Measurements from ENCODE around the gene ARHGAP35.
"Not testable (repeated sequence)": the region's sequence is repeated elsewhere in the genome, so short reads cannot be mapped to it uniquely, and the experiment has no call there.

Gene ARHGAP35

DNA sequence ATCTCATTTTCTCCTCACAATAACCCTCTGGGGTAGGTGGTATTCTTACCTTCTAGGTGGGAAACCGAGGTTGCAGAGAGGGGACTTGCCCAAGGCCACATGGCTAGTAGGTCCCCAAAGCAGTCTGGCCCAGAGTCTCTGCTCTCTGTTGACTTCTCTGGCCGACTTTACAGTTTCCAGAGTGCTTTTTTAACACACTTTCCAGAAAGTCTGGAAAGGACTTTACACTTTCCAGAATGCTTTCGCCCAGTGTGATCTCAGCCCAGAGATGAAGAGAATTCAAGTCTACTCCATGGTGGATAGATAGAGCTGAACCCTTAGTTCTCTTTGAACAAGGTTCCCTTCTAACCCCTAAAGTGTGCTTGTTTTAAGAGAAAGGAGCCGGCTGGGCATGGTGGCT lies 12.2 kb downstream of the ARHGAP35 start:
- DNase-seq = no peak

DNA sequence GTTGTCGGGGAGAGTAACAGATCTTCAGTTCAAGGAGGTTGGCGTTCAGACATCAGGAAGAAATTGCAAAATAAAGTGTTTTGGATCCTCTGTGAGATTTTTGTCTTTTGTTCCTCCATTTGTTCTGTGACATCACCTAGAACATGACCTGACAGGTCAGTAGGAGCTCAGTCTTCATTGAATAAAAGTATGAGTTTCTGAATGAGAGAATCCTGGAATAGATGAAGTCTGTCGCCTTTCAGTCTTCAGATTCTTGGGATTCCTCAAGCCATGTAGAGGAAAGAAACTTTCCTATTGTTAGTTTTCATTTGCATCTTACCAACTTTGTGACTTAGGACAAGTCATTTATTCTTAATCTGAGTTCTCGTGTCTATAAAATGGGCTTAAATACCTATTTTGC lies 14.4 kb downstream of the ARHGAP35 start:
- no peak for DNase-seq

DNA sequence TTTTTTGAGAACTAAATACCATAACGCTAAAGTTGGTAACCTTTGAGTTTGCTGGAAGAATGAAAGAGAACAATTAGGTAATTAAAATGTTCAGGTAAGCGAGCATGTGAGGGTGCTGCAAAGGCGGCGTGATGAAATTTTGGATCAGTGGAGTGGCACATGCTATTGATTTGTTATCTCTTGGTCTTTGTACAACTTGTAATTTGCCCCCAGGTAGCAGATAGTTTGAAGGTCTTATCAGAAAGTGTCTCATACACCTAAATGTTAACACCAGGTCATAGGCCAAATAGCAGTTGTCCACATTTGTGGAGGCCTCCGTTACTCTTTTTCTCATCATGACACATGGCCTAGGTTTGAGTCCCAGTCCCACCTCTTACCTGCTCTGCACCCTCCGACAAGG lies 14.9 kb downstream of the ARHGAP35 start:
- no peak for DNase-seq

DNA sequence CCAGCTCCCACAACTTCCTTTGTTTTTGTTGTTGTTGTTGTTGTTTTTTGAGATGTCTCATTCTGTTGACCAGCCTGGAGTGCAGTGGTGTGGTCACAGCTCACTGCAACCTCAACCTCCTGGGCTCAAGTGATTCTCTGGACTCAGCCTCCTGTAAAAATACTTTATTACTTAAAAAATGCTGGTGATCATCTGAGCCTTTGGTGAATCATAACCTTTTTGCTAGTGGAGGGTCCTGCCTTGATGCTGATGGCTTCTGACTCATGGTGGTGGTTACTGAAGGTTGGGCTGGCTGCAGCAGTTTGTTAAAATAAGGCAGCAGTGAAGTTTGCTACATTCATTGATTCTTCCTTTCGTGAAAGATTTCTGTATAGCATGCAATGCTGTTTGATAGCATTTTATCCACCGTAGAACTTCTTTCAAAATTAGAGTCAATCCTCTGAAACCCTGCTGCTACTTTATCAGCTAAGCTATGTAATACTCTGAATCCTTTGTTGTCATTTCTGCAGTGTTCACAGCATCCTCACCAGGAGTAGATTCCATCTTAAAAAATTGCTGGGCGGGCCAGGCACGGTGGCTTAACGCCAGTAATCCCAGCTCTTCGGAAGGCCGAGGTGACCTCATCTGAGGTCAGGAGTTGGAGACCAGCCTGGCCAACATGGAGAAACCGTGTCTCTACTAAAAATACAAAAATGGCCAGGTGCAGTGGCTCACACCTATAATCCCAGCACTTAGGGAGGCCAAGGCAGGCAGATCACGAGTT lies 18.0 kb downstream of the ARHGAP35 start:
- DNase-seq = no peak

DNA sequence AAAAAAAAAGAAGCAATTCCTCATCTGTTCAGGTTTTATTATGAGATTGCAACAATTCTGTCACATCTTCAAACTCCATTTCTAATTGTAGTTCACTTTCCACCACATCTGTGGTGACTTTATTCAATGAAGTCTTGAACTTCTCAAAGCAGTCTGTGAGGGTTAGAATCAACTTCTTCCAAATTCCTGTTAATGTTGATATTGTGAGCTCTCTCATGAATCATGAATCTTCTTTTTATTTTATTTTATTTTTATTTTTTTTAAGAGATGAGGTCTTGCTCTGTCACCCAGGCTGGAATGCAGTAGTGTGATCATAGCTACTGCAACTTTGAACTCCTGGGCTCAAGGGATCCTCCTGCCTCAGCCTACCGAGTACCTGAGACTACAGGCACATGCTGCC lies 19.6 kb downstream of the ARHGAP35 start:
- no peak for DNase-seq

DNA sequence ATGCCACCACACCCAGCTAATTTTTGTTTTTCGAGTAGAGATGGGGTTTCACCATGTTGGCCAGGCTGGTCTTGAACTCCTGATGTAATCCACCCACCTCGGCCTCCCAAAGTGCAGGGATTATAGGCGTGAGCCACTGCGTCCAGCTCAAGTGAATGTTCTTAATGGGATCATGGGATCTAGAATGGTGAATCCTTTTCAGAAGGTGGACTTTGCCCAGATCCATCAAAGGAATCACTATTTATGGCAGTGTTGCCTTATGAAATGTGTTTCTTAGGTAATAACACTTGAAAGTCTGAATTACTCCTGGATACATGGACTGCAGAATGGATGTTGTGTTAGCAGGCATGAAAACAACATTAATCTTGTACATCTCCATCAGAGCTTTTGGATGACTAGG lies 20.3 kb downstream of the ARHGAP35 start:
- no peak for DNase-seq

DNA sequence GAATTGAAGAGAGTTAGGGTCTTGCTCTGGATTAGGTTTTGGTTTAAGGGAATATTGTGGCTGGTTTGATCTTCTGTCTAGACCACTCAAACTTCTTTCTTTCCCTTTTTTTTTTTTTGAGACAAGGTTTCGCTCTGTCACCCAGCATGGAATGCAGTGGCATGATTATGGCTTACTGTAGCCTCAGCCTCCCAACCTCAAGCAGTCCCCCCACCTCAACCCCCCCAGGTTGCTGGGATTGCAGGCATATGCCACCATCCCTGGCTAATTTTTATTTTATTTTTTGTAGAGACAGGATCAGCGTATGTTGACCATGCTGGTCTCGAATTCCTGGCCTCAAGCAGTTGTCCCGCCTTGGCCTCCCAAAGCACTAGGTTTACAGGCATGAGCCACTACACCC lies 21.2 kb downstream of the ARHGAP35 start:
- DNase-seq = no peak

DNA sequence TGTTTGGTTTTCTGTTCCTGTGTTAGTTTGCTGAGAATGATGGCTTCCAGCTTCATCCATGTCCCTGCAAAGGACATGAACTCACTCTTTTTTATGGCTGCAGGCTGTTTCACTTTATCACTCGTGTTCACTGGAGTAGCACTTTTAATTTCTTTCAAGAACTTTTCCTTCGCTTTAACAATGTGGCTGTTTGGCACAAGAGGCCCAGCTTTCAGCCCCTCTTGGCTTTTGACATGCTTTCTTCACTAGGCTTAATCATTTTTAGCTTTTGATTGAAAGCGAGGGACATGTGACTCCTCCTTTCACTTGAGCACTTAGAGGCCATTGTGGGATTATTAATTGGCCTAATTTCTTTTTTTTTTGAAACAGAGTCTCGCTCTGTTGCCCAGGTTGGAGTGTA lies 22.0 kb downstream of the ARHGAP35 start:
- not testable (repeated sequence) for DNase-seq

DNA sequence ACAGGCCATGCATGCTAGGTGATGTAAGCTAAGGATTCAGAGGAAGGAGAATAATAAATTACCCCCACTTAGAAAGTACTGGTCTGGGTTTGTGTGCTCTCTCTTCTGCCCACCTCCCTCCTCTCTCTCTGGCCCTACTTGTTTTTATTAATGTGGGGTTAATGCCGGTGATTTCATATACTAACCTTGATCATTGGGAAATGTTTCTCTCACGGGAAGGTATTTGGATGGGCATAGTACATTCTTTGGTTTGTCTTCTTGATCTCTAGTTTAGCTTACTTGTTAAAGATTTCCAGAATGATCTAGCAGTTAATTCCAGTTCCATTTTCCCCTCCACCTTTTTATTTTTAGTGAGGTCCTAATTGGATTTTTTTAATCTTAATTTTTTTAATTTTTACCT lies 24.6 kb downstream of the ARHGAP35 start:
- no peak for DNase-seq

DNA sequence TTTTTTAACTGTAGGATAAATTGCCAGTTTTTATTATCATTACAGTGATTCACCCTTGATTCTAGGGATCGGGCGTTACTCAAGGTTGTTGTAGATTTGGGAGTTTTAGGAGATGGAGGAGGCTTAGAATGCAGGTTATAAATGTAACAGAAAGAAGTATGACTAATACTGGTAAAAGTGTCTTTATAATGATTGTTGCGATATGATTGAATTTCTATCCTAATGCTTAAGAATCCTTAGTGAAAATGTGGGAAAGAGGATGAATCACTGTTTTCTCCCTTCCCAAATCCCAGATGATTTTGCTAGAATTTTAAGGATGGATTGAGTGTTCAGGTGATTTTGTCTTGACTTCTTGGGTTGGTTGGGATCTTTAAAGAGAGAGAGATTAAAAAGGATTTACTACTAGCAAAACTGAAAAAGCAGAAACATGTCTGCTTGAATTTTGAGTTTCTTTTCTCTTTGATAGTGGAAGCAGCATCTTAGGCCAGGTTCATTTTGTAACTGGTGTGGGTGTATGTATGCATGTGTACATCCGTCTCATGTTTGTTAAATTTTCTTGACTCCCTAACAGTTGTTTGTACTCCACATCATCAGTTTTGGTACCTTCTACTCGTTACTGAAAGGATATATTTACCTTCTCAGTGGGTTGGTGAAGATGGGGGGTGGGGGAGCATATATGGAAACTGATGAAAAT lies 25.9 kb downstream of the ARHGAP35 start:
- DNase-seq = no peak

DNA sequence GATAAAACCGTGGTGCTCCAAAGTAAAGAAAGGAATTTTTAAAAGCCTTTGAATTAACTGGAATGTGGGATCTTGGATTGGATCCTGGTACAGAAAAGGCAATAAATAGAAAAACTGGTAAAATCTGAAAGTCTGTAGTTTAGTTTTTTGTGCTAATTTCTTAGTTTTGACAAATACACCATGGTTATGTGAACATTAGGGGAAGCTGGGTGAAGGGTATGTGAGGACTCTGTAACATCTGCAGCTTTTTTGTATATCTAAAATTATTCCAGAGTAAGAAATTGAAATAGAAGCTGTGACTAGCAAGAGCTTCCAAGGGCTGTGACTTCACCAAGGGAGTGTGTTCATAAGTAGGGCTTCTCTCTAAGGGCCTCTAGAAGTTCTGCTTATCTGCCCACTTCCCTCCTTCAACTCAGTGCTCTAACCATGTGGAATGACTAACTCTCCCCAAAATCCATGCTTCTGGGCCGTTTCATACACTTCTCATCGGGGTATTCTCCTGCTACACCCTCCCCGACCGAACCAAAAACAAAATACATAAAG lies 26.5 kb downstream of the ARHGAP35 start:
- no peak for DNase-seq

DNA sequence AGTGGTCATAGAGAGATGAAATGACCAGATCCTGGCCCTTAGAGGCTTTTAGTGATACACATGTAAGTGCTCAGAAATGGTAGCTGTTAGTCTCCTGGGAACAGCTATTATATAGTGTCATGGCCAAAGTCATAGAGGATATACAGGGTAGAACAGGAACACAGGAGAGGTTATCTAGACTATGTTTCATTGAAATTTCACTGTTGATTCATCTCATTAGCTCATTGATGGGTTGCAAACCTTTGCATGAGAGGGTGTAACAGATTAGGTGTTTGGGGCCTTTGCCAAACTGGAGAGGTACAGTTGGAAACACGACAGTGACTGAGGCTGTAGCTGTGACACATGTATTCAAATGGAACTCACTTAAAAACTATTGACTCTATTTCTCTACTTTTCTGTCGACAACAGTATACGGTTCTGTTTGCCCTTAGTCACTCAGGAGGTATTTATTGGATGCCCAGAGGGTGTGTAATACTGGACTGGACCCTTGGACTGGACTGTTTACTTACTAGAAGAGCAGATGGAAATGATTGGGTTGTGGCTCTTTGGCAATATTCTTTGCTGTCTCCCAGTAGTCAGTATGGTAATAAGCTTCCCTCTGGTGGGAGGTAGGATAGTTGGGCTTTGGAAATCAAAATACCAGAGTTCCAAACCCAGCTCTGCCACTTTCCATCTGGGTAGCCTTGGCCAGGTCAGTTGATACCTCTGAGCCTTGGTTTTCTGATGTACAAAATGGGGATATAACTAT lies 29.8 kb downstream of the ARHGAP35 start:
- no peak for DNase-seq

DNA sequence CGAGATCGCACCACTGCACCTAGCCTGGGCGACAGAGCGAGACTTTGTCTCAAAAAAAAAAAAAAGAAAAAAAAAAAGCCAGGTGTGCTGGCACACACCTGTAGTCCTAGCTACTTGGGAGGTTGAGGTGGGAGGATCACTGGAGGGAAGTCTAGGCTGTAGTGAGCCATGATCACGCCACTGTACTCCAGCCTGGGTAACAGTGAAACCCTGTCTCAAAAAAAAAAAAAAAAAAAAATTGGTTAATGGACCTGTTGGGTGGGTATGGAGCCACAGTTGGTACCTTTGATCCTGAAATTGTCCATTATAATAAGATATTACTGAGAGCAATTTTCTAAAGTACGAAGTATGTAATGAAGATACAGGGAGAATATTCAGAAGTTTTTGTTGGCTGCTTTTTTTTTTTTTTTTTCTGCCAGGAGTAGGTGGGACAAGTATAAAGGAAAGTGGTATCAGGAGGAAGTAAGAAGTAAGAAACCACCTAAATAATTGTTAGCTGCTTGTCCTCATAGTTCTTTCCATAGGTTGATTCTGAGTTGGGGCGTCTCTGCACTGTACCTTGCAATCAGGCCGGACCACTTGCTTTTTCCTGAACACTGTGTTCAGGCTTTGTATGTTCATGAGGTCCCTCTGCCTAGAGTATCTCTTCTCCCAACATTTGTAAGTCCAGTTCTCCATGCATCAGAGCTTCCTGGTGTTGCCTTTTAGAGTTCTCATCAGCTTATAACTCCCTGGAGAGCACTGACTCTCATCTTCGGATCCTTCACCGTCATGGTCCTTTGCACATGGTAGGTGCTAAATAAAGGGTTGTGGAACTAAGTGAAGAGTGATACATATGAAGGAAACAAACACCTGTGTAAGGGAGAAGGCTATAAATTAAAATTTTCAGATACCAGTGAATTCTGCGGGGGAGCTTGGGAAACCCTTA lies 31.7 kb downstream of the ARHGAP35 start:
- no peak for DNase-seq

DNA sequence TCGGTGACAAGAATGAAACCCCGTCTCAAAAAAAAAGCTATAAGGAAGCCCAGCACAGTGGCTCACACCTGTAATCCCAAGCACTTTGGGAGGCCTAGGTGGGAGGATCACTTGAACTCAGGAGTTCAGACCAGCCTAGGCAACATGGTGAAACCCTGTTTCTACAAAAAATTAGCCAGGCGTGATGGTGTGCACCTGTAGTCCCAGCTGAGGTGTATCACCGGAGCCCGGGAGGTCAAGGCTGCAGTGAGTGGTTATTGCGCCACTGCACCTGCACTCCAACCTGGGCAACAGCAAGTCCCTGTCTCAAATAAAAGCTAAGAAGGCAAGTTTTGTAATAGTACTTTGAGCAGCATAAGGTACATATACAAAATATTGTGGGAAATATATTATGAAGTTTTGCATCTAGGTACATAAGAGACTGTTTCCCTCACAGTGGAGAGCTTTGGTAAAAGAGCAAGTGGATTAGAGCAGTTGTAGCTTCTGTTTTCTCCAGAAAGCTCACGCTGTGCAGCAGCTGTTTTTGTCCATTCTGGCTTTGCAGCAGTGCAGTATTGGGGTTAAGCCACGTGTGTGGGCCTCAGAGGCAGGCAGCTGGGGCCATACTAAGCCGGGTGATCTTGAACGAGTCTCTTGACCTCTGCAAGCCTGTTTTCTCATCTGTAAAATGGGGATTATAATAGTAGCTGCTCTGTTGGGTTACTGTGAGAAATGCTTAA lies 35.4 kb downstream of the ARHGAP35 start:
- no peak for DNase-seq

DNA sequence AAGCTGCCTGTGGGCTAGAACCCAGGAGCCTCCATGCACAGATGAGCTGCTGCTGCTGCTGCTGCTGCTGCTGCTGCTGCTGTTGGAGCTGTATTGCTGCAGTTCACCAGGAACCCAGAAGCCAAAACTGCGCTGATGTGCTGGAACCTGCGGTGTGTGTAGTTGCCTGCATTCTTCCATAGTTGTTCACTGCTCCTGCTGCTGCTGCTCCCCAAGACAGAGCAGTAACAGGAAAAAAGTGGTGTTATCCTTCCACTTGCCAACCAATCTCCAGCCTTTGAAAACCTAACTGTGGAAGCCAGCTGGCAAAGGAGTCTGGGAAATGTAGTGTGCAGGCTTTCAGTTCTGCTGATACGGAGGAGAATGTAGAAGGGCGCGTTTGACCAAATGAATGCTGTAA lies 37.9 kb downstream of the ARHGAP35 start:
- no peak for DNase-seq

DNA sequence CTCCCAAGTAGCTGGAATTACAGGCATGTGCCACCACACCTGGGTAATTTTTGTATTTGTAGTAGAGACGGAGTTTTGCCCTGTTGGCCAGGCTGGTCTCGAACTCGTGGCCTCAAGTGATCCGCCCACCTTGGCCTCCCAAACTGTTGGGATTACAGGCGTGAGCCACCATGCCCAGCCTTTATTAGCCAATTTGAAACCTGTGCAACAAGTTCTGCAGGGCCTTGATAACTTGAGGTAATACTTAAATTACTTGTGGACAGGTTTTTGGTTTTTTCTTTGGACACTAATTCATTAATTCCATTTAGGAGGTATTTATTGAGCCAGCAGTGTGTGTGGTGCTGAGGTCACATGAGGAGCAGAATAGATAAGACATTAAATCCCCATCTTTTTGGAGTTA lies 39.5 kb downstream of the ARHGAP35 start:
- no peak for DNase-seq

DNA sequence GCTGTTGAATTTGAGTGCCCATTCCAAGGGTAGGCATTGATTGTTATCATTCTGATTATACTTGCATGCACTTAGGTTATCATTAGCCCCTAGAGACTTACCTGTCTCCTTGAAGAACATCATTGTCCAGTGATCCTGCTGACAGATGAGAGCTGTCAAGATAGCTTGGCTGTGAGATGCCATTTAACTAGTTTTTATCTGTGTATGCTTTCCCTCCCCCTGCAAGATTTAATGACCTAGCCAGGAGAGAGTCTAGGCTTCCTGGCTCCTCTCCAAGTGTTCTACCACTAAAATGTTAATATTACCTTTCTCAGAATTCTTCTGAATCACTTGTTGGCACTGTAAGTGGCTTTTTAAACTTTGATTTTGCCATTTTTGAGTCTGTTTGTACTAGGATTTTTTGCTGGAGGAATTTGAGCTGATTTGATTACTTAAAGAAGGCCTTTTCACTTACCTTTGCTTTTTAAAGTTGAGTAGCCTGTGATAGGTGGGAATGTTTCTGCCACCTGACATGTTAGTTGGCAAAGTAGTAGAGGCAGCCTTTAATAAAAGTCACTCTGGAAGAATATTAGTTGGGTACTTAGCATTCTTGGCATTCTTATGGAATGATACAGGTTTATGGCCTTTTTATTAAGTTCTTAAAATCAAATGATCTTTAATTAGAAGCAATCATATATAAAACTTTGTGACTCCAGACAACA lies 41.1 kb downstream of the ARHGAP35 start:
- no peak for DNase-seq

DNA sequence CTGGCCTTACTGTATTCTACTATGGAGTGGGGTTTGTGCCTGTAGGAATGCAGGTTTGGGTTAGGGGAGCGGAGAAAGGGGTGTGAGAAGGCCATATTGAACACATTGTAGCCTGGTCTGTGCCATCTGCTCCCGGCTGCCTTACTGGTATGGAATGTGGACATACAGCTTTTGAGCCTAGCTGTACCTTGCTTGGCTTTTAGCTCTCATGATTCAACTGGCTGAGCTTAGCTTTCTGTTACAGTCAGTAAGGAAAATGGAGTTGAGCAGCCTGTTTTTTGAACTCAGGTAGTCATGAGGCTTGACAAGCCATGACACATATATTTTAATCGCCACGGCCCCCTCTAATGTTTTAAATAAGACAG lies 41.6 kb downstream of the ARHGAP35 start:
- DNase-seq = no peak

DNA sequence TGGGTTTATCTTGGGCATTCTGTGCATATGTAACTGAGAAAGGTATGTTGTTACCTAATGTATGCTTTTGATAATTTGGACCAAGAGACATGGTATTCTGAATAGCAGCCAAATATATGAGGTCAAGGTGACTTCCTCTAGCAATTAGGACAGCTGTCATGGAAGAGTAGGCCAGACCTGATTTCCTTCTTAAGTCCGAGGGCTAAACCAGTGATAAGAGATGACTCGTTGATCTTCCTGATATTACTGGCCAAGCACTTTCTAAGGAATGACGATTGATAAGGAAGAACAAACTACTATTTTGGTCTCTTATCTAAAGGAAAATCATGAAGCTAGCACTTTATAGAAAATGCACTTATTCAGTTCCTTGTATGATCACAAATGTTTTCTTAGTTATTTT lies 42.7 kb downstream of the ARHGAP35 start:
- no peak for DNase-seq

DNA sequence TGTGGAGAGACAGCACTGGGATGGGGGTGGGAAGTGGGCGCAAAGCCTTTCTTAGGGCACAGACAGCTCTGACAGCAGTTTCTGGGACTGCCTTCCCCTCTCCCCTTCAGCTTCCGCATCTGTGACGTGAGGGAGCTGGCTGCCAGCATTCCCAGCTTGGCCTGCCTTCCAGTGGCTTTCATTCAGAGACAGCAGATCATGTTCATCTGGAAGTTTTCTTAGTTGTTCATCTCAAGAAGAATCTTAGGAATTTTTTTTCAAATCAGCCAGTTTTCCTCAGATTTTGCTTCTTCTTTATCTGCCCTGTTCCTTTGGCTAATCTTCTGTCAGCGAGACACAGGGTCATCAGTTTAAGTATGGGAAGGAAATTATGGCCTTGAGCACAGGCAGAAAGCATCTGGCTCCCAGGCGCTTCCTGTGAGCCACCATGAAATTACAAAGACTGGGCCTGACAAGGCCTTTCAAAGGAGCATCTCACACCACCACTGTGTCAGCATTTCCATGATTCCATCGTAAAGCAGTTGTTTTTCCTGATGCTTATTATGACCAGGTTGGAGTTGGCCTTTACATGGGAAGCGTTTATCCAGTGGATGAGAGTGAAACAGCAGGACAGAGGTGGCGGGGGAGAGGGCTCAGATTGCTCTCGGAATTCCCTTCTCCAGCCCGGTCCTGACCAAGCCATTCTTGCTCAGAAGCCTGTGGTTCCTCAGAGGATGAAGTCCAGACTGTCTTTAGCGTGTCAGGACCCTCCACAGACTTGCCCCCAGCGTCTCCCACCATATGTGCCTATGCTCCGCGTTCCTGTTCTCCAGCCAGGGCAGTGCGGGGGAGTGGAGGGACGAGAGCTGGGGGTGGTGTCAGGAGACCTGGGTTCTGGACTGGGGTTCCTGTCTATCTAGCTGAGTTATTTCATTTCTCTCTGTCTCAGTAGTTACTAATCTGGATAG lies 43.6 kb downstream of the ARHGAP35 start:
- no peak for DNase-seq

Data from stimulated activated CD4-positive, alpha-beta T cell treated with anti-CD3 and anti-CD28 coated beads, Interleukin-4, amount 100 ng/mL, for 4 hours (primary cell).